NT2/D1 (cell line): ENCODE measurements around the gene QRFP.
A peak's percentile ranks its signal among the peaks of the same experiment; 100 is the strongest.

ENCODE experiments used
- DNase-seq: peaks from one replicate; pipeline ENCODE4 v3.0.0-alpha.2; 2011; ENCODE audit warnings: low read depth, low spot score
- H3K27me3 ChIP-seq: 2 replicates; pipeline ENCODE4 v1.6.0; 2011; ENCODE audit warnings: mild to moderate bottlenecking; ENCODE audit not compliant: insufficient read length, insufficient read depth
- H3K36me3 ChIP-seq: 2 replicates; pipeline ENCODE4 v1.6.1; 2011; ENCODE audit warnings: mild to moderate bottlenecking, low read length, mixed read lengths; ENCODE audit not compliant: insufficient read depth, insufficient read length
- H3K4me1 ChIP-seq: 2 replicates; pipeline ENCODE4 v1.5.1; 2011; ENCODE audit not compliant: insufficient read depth, insufficient read length
- H3K4me3 ChIP-seq: 2 replicates; pipeline ENCODE4 v1.5.1; 2011; ENCODE audit warnings: low read depth; ENCODE audit not compliant: insufficient read length
- H3K9ac ChIP-seq: 2 replicates; pipeline ENCODE4 v1.6.0; 2011; ENCODE audit warnings: low read depth; ENCODE audit not compliant: insufficient read length
- H3K9me3 ChIP-seq: 2 replicates; pipeline ENCODE4 v1.5.1; 2011; ENCODE audit warnings: mild to moderate bottlenecking, low read length; ENCODE audit not compliant: insufficient read depth
- SUZ12 ChIP-seq: IDR thresholded peaks from 2 replicates; pipeline ENCODE4 v1.6.1; 2011; ENCODE audit not compliant: insufficient read length, insufficient read depth; ENCODE audit errors: extremely low read depth
- YY1 ChIP-seq: IDR thresholded peaks from 2 replicates; pipeline ENCODE4 v1.6.1; 2011; ENCODE audit not compliant: insufficient read length, insufficient read depth
- ZNF274 ChIP-seq: IDR thresholded peaks from 2 replicates; pipeline ENCODE4 v1.6.1; 2011; ENCODE audit warnings: mild to moderate bottlenecking, low read depth, low read length

Gene QRFP

GRCh38 chr9:130925050-130925678 lies 28.6 kb upstream of the QRFP start:
- Histone ChIP-seq H3K36me3 (no peaks in the 10 kb centered on the region), H3K9me3 (no peaks in the 10 kb centered on the region), H3K4me1 (peaks cover 25% of the 10 kb centered on the region), H3K27me3 (no peaks in the 10 kb centered on the region), H3K4me3 (no peak overlapping the region), H3K9ac (no peak overlapping the region)
- no peak for DNase-seq
- TF ChIP-seq ZNF274 (no peak), SUZ12 (no peak), YY1 (no peak)

- H3K27me3 ChIP-seq, result no peaks in the 10 kb centered on the region
- peaks cover 27% of the 10 kb centered on the region for H3K4me1 ChIP-seq
- H3K4me3 ChIP-seq, result no peak overlapping the region
- DNase-seq, result no peak
- no peaks in the 10 kb centered on the region for H3K36me3 ChIP-seq
- TF ChIP-seq SUZ12, result no peak
- no peaks in the 10 kb centered on the region for H3K9me3 ChIP-seq
- peak overlapping the region; percentile 57 for H3K9ac ChIP-seq
These were observed 27.8 kb upstream of the QRFP start for GRCh38 chr9:130924448-130924788.

- Histone ChIP-seq H3K27me3 (no peaks in the 10 kb centered on the region), H3K4me1 (peaks cover 31% of the 10 kb centered on the region)
- no peak for DNase-seq
These were observed 27.2 kb upstream of the QRFP start for GRCh38 chr9:130923611-130924447.

GRCh38 chr9:130922893-130923610 lies 26.4 kb upstream of the QRFP start:
- no peaks in the 10 kb centered on the region for H3K36me3 ChIP-seq
- no peaks in the 10 kb centered on the region for H3K27me3 ChIP-seq
- H3K4me1 ChIP-seq, result peaks cover 28% of the 10 kb centered on the region
- DNase-seq, result no peak
- H3K4me3 ChIP-seq, result no peak overlapping the region
- no peak for TF ChIP-seq YY1
- TF ChIP-seq ZNF274, result no peak
- TF ChIP-seq SUZ12, result no peak
- H3K9me3 ChIP-seq, result no peaks in the 10 kb centered on the region
- H3K9ac ChIP-seq, result peak overlapping the region; percentile 58

More at GRCh38 chr9:130923611-130924447, 27.2 kb upstream of the QRFP start:
- H3K36me3 ChIP-seq, result no peaks in the 10 kb centered on the region
- H3K4me3 ChIP-seq, result no peak overlapping the region
- no peak for TF ChIP-seq ZNF274
- no peak for TF ChIP-seq SUZ12
- TF ChIP-seq YY1, result no peak
- H3K9ac ChIP-seq, result peak overlapping the region; percentile 58
- H3K9me3 ChIP-seq, result no peaks in the 10 kb centered on the region

GRCh38 chr9:130921989-130922892 lies 25.6 kb upstream of the QRFP start:
- H3K27me3 ChIP-seq, result no peaks in the 10 kb centered on the region
- DNase-seq, result no peak
- peaks cover 29% of the 10 kb centered on the region for H3K4me1 ChIP-seq
- no peaks in the 10 kb centered on the region for H3K9me3 ChIP-seq
- no peaks in the 10 kb centered on the region for H3K36me3 ChIP-seq
- no peak overlapping the region for H3K4me3 ChIP-seq
- no peak overlapping the region for H3K9ac ChIP-seq
- TF ChIP-seq YY1 (no peak), SUZ12 (no peak), ZNF274 (no peak)

GRCh38 chr9:130921300-130921988 lies 24.8 kb upstream of the QRFP start:
- TF ChIP-seq SUZ12 (no peak), YY1 (no peak)
- Histone ChIP-seq H3K4me3 (no peak overlapping the region), H3K27me3 (no peaks in the 10 kb centered on the region), H3K36me3 (no peaks in the 10 kb centered on the region), H3K9me3 (no peaks in the 10 kb centered on the region), H3K9ac (peak overlapping the region; percentile 22), H3K4me1 (peaks cover 30% of the 10 kb centered on the region)
- no peak for DNase-seq
